ENCODE measurements around the gene CGB2. TPM values are rescaled to one million over a fixed set of nuclear protein-coding genes. Genes with fewer than 3 reads are reported as not detected.
"Not testable (repeated sequence)": the region's sequence is repeated elsewhere in the genome, so short reads cannot be mapped to it uniquely, and the experiment has no call there.

The CGB2 gene
- not detected for total RNA-seq

DNA sequence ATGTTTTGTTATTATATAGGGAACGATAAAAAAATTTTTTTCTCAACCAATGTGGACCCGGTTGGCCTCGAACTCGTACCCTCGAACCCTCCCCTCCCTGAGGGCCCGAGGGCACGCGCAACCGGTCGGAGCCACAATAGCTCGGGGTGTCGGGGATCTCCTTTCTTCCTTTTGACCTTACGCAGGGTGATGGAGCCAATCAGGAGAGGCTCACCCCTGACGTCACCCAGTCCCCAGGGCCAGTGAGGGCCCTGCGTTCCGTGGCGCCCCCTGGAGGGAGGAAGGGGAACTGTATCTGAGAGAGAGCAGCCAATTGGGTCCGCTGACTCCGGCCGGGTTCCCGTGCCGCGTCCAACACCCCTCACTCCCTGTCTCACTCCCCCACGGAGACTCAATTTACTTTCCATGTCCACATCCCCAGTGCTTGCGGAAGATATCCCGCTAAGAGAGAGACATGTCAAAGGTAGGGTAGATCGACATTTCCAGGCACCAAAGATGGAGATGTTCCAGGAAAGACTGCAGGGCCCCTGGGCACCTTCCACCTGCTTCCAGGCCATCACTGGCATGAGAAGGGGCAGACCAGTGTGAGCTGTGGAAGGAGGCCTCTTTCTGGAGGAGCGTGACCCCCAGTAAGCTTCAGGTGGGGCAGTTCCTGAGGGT is at the start of gene CGB2:
TSS of gene CGB2 (plus strand) at position 249 of the 660 bp plus-strand sequence. CDS start at position 455, 206 bp downstream.
- not testable (repeated sequence) for H3K36me3 Mint-ChIP-seq (ENCODE audit: low read depth)

DNA sequence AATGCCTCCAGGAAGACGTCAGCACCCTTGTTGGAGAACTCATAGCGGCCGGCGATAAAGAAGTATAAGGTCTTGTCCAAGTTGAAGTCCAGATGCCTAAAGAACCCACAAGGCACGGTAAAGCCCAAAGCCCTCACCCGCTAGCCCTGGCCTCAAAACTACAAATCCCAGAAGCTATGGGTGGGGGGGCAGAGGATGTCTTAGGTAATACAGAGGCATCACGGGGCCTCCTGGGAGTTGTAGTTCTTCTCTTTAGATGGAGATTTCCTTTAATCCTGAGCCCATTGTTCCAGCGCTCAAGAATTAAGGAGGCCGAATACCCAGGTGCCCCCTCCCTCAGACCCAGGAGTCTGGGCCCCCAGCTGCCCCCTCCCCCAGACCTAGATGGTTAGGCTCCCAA is 49.4 kb upstream of the CGB2 start:
- Mint-ChIP-seq H3K27ac (no peak overlapping the region), H3K9me3 (no peaks in the 10 kb centered on the region)

More for the DNA sequence above, at the start of gene CGB2:
- H3K27me3 Mint-ChIP-seq, H3K4me1 Mint-ChIP-seq, H3K9me3 Mint-ChIP-seq: not testable (repeated sequence)
- H3K4me3 Mint-ChIP-seq: peak within 1 kb of the TSS; percentile 55
- H3K27ac Mint-ChIP-seq: peak within 1 kb of the TSS; percentile 89
- ATAC-seq (replicated peaks): peak; percentile 97

DNA sequence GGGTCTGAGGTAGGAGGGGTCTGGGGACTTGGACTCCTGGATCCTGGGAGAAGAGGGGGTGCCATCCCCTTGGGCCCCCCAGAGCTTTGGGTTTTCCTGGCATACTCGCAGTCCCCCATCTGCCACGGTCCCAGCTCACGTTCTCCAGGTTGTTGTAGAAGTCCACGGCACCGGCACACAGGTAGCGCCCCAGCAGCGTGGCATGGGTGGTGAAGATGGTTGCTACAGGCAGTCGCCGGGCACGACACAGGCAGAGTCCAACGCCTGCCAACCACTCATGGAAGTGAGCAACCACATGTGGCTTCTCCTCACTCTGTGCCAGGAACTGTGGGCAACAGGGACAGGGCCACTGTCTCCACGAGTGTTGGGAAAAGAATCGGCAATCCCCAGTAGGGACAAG is 46.0 kb upstream of the CGB2 start:
- Mint-ChIP-seq H3K4me3 (no peak overlapping the region), H3K27ac (no peak overlapping the region), H3K36me3 (ENCODE audit: low read depth) (peaks cover 94% of the 10 kb centered on the region), H3K9me3 (no peaks in the 10 kb centered on the region), H3K4me1 (peaks cover 16% of the 10 kb centered on the region), H3K27me3 (no peaks in the 10 kb centered on the region)
- no peak for ATAC-seq (replicated peaks)

More for the DNA sequence above, 49.4 kb upstream of the CGB2 start:
- Mint-ChIP-seq H3K4me3 (no peak overlapping the region), H3K27me3 (no peaks in the 10 kb centered on the region), H3K4me1 (peaks cover 10% of the 10 kb centered on the region), H3K36me3 (ENCODE audit: low read depth) (peaks cover 90% of the 10 kb centered on the region)
- ATAC-seq (replicated peaks): no peak

- H3K4me1 Mint-ChIP-seq: peaks cover 16% of the 10 kb centered on the region
- H3K4me3 Mint-ChIP-seq: no peak overlapping the region
- peaks cover 95% of the 10 kb centered on the region for H3K36me3 Mint-ChIP-seq (ENCODE audit: low read depth)
- H3K27me3 Mint-ChIP-seq: no peaks in the 10 kb centered on the region
- ATAC-seq (replicated peaks): no peak
- H3K27ac Mint-ChIP-seq: no peak overlapping the region
- H3K9me3 Mint-ChIP-seq: no peaks in the 10 kb centered on the region
Observed at GRCh38 chr19:48986211-48986610, 45.5 kb upstream of the CGB2 start.

DNA sequence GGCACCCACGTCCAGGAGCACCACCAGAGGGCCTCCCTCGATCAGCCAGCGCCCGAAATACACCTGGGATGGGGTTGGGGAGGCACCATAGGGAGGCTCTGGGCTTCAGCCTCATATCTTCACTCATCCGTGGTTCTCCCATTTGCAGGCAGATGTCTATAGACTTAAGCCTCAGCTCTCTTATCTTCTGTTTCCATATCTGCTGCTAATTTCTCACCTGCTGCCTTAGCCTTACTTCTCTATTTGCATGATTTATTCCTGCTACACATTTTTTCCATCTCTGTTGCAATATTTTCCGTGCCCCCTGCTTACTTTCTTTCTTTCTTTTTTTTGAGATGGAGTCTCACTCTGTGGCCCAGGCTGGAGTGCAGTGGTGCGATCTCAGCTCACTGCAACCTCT is 44.4 kb upstream of the CGB2 start:
- Mint-ChIP-seq H3K36me3 (ENCODE audit: low read depth) (peaks cover 89% of the 10 kb centered on the region), H3K4me3 (no peak overlapping the region), H3K27ac (no peak overlapping the region)

GRCh38 chr19:48988286-48988685 is 43.4 kb upstream of the CGB2 start:
- H3K27me3 Mint-ChIP-seq: no peaks in the 10 kb centered on the region
- peaks cover 22% of the 10 kb centered on the region for H3K4me1 Mint-ChIP-seq
- peak overlapping the region; percentile 21 for H3K27ac Mint-ChIP-seq
- H3K9me3 Mint-ChIP-seq: no peaks in the 10 kb centered on the region
- H3K4me3 Mint-ChIP-seq: no peak overlapping the region
- no peak for ATAC-seq (replicated peaks)
- H3K36me3 Mint-ChIP-seq (ENCODE audit: low read depth): peaks cover 87% of the 10 kb centered on the region

More for the DNA sequence above, 44.4 kb upstream of the CGB2 start:
- ATAC-seq (replicated peaks): peak; percentile 19
- Mint-ChIP-seq H3K9me3 (no peaks in the 10 kb centered on the region), H3K27me3 (no peaks in the 10 kb centered on the region), H3K4me1 (peaks cover 19% of the 10 kb centered on the region)

- Mint-ChIP-seq H3K9me3 (no peaks in the 10 kb centered on the region), H3K4me1 (peaks cover 26% of the 10 kb centered on the region), H3K27me3 (no peaks in the 10 kb centered on the region), H3K27ac (peak overlapping the region; percentile 21), H3K36me3 (ENCODE audit: low read depth) (peaks cover 87% of the 10 kb centered on the region), H3K4me3 (no peak overlapping the region)
- ATAC-seq (replicated peaks): no peak
Observed at GRCh38 chr19:48988860-48989259, 42.8 kb upstream of the CGB2 start.

- H3K4me1 Mint-ChIP-seq: peaks cover 32% of the 10 kb centered on the region
- no peaks in the 10 kb centered on the region for H3K9me3 Mint-ChIP-seq
- H3K4me3 Mint-ChIP-seq: peak overlapping the region; percentile 8
- ATAC-seq (replicated peaks): no peak
- peak overlapping the region; percentile 25 for H3K27ac Mint-ChIP-seq
- no peaks in the 10 kb centered on the region for H3K27me3 Mint-ChIP-seq
- peaks cover 86% of the 10 kb centered on the region for H3K36me3 Mint-ChIP-seq (ENCODE audit: low read depth)
Observed at GRCh38 chr19:48989701-48990291, 41.9 kb upstream of the CGB2 start.

GRCh38 chr19:48990400-48990799 is 41.3 kb upstream of the CGB2 start:
- no peak for ATAC-seq (replicated peaks)
- Mint-ChIP-seq H3K36me3 (ENCODE audit: low read depth) (peaks cover 86% of the 10 kb centered on the region), H3K4me1 (peaks cover 38% of the 10 kb centered on the region), H3K4me3 (peak overlapping the region; percentile 8), H3K27me3 (no peaks in the 10 kb centered on the region), H3K27ac (peak overlapping the region; percentile 25), H3K9me3 (no peaks in the 10 kb centered on the region)

DNA sequence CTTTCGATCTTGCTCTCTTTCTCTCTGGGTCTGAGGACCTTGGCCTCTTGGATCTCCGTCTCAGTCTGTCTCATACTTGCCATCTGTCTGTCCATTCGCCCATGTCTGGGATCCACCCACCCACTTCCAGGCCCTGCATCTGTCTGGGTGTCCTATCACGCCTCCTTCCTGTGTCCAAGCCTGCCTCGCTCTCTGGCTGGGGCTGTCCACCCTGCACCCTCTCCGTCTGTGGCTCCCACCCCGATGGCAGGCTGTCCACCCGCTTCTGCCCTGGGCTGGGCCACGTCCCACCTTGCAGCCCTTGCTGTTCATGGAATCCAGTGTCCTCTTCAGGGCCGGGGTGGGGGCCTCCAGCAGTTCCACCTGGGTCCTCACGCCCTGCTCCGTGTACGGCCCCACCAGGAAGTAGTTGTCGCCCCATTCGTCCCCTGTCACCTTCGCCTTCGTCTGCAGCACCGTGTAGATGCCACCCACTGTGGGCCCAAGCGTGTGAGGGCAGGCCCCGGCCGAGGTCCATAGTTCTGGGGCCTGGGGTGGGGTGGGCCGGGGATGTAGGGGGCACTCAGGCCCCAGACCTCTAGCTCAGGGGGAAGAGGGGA is 40.6 kb upstream of the CGB2 start:
- peaks cover 80% of the 10 kb centered on the region for H3K36me3 Mint-ChIP-seq (ENCODE audit: low read depth)
- H3K27ac Mint-ChIP-seq: no peak overlapping the region
- no peaks in the 10 kb centered on the region for H3K27me3 Mint-ChIP-seq
- H3K9me3 Mint-ChIP-seq: no peaks in the 10 kb centered on the region
- no peak for ATAC-seq (replicated peaks)
- peak overlapping the region; percentile 8 for H3K4me3 Mint-ChIP-seq
- peaks cover 38% of the 10 kb centered on the region for H3K4me1 Mint-ChIP-seq

- Mint-ChIP-seq H3K27ac (peak overlapping the region; percentile 92), H3K27me3 (no peaks in the 10 kb centered on the region), H3K4me3 (peak overlapping the region; percentile 86), H3K4me1 (peaks cover 38% of the 10 kb centered on the region), H3K9me3 (no peaks in the 10 kb centered on the region), H3K36me3 (ENCODE audit: low read depth) (peaks cover 72% of the 10 kb centered on the region)
- ATAC-seq (replicated peaks): no peak
Observed at GRCh38 chr19:48991873-48992580, 39.7 kb upstream of the CGB2 start.

- Mint-ChIP-seq H3K9me3 (no peaks in the 10 kb centered on the region), H3K4me3 (peak overlapping the region; percentile 86), H3K4me1 (peaks cover 35% of the 10 kb centered on the region), H3K27me3 (no peaks in the 10 kb centered on the region), H3K27ac (peak overlapping the region; percentile 92), H3K36me3 (ENCODE audit: low read depth) (peaks cover 66% of the 10 kb centered on the region)
- no peak for ATAC-seq (replicated peaks)
Observed at GRCh38 chr19:48992581-48993174, 39.0 kb upstream of the CGB2 start.

DNA sequence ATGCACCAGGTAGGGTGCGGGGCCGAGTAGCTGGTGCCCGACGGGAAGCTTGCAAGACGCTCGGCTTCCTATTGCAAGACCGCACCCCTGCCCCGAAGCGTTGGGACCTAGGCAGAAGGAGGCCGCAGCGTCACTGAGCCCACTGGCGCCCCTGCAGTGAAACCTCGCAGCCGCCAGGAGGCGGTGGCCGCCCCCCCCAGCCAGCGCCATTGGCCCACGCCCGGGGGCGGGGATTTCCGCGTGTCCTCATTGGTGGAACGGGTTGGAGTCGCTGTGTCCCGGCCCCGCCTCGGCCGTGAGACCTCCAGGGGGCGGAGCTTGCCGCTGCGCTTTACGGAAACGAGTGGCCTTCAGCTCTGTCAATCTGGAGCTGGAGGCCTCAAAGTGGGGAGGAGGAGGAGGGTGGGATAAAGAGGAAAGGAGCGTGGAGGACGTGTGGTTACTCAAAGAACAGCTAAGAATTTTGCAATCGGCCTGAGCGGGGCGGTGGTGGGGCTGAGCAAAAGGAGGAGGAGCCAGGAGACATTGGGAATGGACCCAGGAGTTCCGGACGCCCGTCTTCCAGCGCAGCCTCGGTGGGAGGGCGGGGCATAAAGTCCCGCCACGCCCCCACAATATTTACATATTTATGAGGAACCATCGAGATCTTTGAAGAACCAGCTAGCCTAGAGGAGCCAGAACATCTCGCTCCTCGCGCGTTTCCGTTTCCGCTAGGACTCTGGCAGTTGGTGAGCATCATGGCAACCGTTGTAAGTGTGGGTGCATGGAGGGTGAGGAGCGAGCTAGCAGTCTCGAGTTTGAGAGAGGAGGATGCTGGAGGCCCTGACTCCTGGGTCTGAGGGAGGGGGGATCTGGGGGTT is 38.3 kb upstream of the CGB2 start, which contains the start of the genes GYS1 and RUVBL2:
TSS of gene GYS1 (minus strand) at position 135 of the 860 bp plus-strand sequence. CDS start 197 bp downstream, outside the sequence.
TSS of gene RUVBL2 (plus strand) at position 713 of the 860 bp plus-strand sequence. CDS start at position 738, 25 bp downstream.
- Mint-ChIP-seq H3K27me3 (no peaks in the 10 kb centered on the region), H3K27ac (peak within 1 kb of the TSS; percentile 92), H3K36me3 (ENCODE audit: low read depth) (peaks cover 58% of the 10 kb centered on the region), H3K9me3 (no peaks in the 10 kb centered on the region), H3K4me1 (peaks cover 34% of the 10 kb centered on the region), H3K4me3 (peak within 1 kb of the TSS; percentile 86)
- peak; percentile 95 for ATAC-seq (replicated peaks)

All from activated T-helper 17 cell treated with anti-CD3 and anti-CD28 coated beads, Interleukin-2, amount 50 U/mL, for 72 hours (primary cell).